A549 (cell line): ENCODE data around the gene CCND1. TPM values are rescaled to one million over a fixed set of nuclear protein-coding genes. Genes with fewer than 3 reads are reported as not detected.

Experiments used
- ATAC-seq, 2 experiments: fragments of 200-7000 bp in 1 of 2; fragments of >200 bp in 1 of 2; cut with Nextera tagmentation in 1 of 2; cut with Tn5 transposase in 1 of 2; 3 replicates each; pipeline versions ENCODE4 v1.8.0 to v1.9.1; 2018 to 2020; ENCODE audit warnings: mild to moderate bottlenecking in 1 of 2, moderate library complexity in 1 of 2
- CTCF ChIA-PET: fragments of 300-600 bp; sonication (Branson Sonifier 250); formaldehyde crosslinking; extraction: SDS; loops from one replicate; lab custom pipeline; 2021; ENCODE audit warnings: antibody characterized with exemption, inconsistent platforms; lab: Yijun Ruan, JAX
- POLR2A ChIA-PET: fragments of 350-600 bp; formaldehyde crosslinking; extraction: SDS; loops from one replicate; lab custom pipeline; 2021; ENCODE audit warnings: antibody characterized with exemption, inconsistent platforms; lab: Yijun Ruan, JAX
- DNase-seq, 2 experiments: peaks; one replicate each; pipeline versions ENCODE4 v3.0.0 to v3.0.0-alpha.2; 2011 to 2016; ENCODE audit warnings: low read depth in 1 of 2, low spot score in 1 of 2
- FAIRE-seq: peaks from 2 replicates; lab custom pipeline; 2011; peaks lifted over from hg19 to GRCh38; lab: Jason Lieb, UNC
- H3K27ac ChIP-seq, 2 experiments: fragments of >200 bp; sonication (Bioruptor Twin); formaldehyde crosslinking; 3 replicates each; pipeline ENCODE4 v1.5.1; 2016 to 2017
- H3K4me1 ChIP-seq: fragments of >200 bp; sonication (Bioruptor Twin); formaldehyde crosslinking; 3 replicates; pipeline ENCODE4 v1.6.1; 2016
- H3K4me2 ChIP-seq: fragments of >200 bp; sonication (Bioruptor Twin); formaldehyde crosslinking; 3 replicates; pipeline ENCODE4 v1.6.1; 2016
- H3K4me3 ChIP-seq: fragments of >200 bp; sonication (Bioruptor Twin); formaldehyde crosslinking; 3 replicates; pipeline ENCODE4 v1.5.1; 2016
- H3K9me3 ChIP-seq: fragments of >200 bp; sonication (Bioruptor Twin); formaldehyde crosslinking; 3 replicates; pipeline ENCODE4 v1.6.1; 2016
- CEBPB ChIP-seq, 2 experiments: fragments of >200 bp in 1 of 2; sonication (Bioruptor Twin) in 1 of 2; formaldehyde crosslinking in 1 of 2; IDR thresholded peaks; 2 replicates each; pipeline ENCODE4 v1.6.1; 2012 to 2016
- CHD2 ChIP-seq: fragments of 150-350 bp; IDR thresholded peaks from 2 replicates; pipeline ENCODE4 v1.6.1; 2014; ENCODE audit warnings: low read length; ENCODE audit not compliant: partially characterized antibody
- EHMT2 ChIP-seq: fragments of 200-600 bp; sonication (generic); IDR thresholded peaks from 2 replicates; pipeline ENCODE4 v1.6.1; 2016; ENCODE audit warnings: antibody characterized with exemption, low read depth, mild to moderate bottlenecking, moderate library complexity
- FOSL2 ChIP-seq, 2 experiments: fragments of 450-650 bp in 1 of 2; fragments of >200 bp in 1 of 2; sonication (Bioruptor Twin) in 1 of 2; formaldehyde crosslinking; IDR thresholded peaks; 2 replicates each; pipeline versions ENCODE4 v1.5.0 to v1.6.1; 2016 to 2020; ENCODE audit warnings: mild to moderate bottlenecking in 1 of 2, moderate library complexity in 1 of 2
- MAX ChIP-seq: IDR thresholded peaks from 2 replicates; pipeline ENCODE4 v1.6.1; 2012
- MYC ChIP-seq: IDR thresholded peaks from 2 replicates; pipeline ENCODE4 v1.6.1; 2012; ENCODE audit warnings: mild to moderate bottlenecking, inconsistent platforms, low read length, improper control_type of control experiment, borderline replicate concordance
- NFE2L2 ChIP-seq: fragments of 150-350 bp; conservative IDR thresholded peaks from 2 replicates; pipeline ENCODE4 v1.6.1; 2014; ENCODE audit warnings: low read length
- NPAS2 ChIP-seq: fragments of 250-450 bp; sonication (Bioruptor Pico); IDR thresholded peaks from 2 replicates; pipeline ENCODE4 v1.8.0; 2022; ENCODE audit warnings: mild to moderate bottlenecking, moderate library complexity, borderline replicate concordance
- POLR2A ChIP-seq: IDR thresholded peaks from 2 replicates; pipeline ENCODE4 v1.6.1; 2012; ENCODE audit warnings: mild to moderate bottlenecking, low read length
- POLR2AphosphoS2 ChIP-seq: conservative IDR thresholded peaks from 2 replicates; pipeline ENCODE4 v1.6.1; 2012; ENCODE audit warnings: low read length, improper control_type of control experiment, inconsistent platforms
- RAD21 ChIP-seq, 2 experiments: fragments of >200 bp in 1 of 2; sonication (Bioruptor Twin) in 1 of 2; formaldehyde crosslinking in 1 of 2; IDR thresholded peaks in 1 of 2; conservative IDR thresholded peaks in 1 of 2; 2 replicates in 1 of 2; 3 replicates in 1 of 2; pipeline ENCODE4 v1.6.1; 2012 to 2018; ENCODE audit warnings: inconsistent platforms in 1 of 2
- TP53 ChIP-seq: fragments of 250-450 bp; sonication (Bioruptor Pico); IDR thresholded peaks from 2 replicates; pipeline ENCODE4 v1.5.0; 2021; ENCODE audit warnings: mild to moderate bottlenecking, moderate library complexity
- USF2 ChIP-seq: fragments of 450-650 bp; IDR thresholded peaks from 2 replicates; pipeline ENCODE4 v1.6.1; 2014; ENCODE audit warnings: antibody characterized with exemption
- WGBS: methylation state at CpG from one replicate; pipeline ENCODE4 v1.1.6; 2017; ENCODE audit errors: missing lambda C conversion rate; 5-methylcytosine and 5-hydroxymethylcytosine counted together
- polyA plus RNA-seq, 4 experiments: library from polyadenylated mRNA; depleted of rRNA in 3 of 4; stranded (reverse); fragments of >200 nt; fragmentation: RNase III in 1 of 4; extraction: RNeasy Plus Mini Kit Qiagen cat#74134 plus additional on column Dnase treatment in 1 of 4; gene quantifications; 2 replicates in 3 of 4; 3 replicates in 1 of 4; pipeline ENCODE4 v1.2.3, GENCODE V29; 2011 to 2017
- TF ChIP-seq, protein P1 (sequence below): fragments of 250-450 bp; sonication (Bioruptor Pico); IDR thresholded peaks from 2 replicates; pipeline ENCODE4 v1.5.0; 2021; ENCODE audit warnings: mild to moderate bottlenecking, moderate library complexity, borderline replicate concordance
- TF ChIP-seq, protein P2 (sequence below): fragments of 150-350 bp; IDR thresholded peaks from 2 replicates; pipeline ENCODE4 v1.6.1; 2014; ENCODE audit warnings: low read depth, mild to moderate bottlenecking, low read length

CCND1 gene
- polyA plus RNA-seq, 2 of the 4 experiments (the other 2 are of a cell fraction) = 131 to 136 TPM

DNA sequence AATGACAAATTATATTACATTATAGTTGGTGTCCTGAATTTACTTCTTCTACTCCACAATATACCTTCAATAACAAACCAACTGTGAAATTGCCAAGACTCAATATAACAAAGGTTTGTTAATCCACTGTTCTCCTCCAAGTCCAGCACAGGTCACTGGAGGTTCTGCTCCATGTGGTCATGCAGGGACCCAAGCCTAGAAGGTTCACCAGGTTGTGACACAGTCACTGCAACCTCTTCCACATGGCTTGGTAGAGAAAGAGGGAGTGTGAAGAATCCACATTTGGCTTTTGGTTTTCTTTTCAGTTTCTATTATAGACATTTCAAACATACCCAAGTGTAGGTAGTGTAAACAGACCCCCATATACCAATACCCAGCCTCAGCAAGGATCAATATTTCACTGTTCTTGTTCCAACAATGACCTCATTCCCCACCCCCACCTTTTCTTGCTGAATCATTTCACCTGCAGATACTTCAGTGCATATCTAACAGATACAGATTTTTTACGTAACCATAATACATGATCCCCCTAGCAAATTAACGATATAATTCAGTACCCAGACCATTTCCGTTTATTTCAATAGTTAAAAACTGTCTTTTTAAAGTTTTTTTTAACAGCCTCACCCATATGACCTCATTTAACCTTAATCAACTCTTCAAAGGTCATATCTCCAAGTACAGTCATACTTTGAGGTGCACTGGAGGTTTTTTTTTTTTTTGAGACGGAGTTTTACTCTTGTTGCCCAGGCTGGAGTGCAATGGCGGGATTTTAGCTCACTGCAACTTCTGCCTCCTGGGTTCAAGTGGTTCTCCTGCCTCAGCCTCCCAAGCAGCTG is 48.7 kb downstream of the CCND1 start (continued):
- no peak for TF ChIP-seq RAD21 (conservative IDR thresholded peaks at IDR 0.05 in 1 of 2, IDR thresholded peaks at IDR 0.05 in 1 of 2)
- no peak for TF ChIP-seq FOSL2 (IDR thresholded peaks at IDR 0.05)
- TF ChIP-seq FOSL2 (CRISPR knock-in tag; IDR thresholded peaks at IDR 0.05) = no peak
- TF ChIP-seq TP53 (CRISPR knock-in tag) = no peak
- TF ChIP-seq CHD2 = no peak
- no peak for TF ChIP-seq USF2
- no peak for TF ChIP-seq MAX

GRCh38 chr11:69691463-69691862 is 50.5 kb downstream of the CCND1 start:
- H3K27ac ChIP-seq = peak overlapping the region; percentile 28 to 46; a peak in 1 of 6 replicates
- H3K4me1 ChIP-seq = peaks cover 19% of the 10 kb centered on the region; the same call in 2 of the 3 replicates
- ChIA-PET POLR2A (no interaction called here), CTCF (interaction anchor here (0.7 to 3.1 kb wide), 10 partner anchors 12 to 629 kb away, joined by 3 to 10 read pairs (median 4); no protein-coding TSS in a partner anchor)
- TF ChIP-seq POLR2AphosphoS2 (no peak), MYC (no peak), CEBPB (IDR thresholded peaks at IDR 0.05) (peak; percentile 14 to 24; a peak in 2 of 4 replicates), EHMT2 (no peak), POLR2A (no peak)
- TF ChIP-seq, protein P1, sequence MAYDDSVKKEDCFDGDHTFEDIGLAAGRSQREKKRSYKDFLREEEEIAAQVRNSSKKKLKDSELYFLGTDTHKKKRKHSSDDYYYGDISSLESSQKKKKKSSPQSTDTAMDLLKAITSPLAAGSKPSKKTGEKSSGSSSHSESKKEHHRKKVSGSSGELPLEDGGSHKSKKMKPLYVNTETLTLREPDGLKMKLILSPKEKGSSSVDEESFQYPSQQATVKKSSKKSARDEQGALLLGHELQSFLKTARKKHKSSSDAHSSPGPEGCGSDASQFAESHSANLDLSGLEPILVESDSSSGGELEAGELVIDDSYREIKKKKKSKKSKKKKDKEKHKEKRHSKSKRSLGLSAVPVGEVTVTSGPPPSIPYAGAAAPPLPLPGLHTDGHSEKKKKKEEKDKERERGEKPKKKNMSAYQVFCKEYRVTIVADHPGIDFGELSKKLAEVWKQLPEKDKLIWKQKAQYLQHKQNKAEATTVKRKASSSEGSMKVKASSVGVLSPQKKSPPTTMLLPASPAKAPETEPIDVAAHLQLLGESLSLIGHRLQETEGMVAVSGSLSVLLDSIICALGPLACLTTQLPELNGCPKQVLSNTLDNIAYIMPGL (CRISPR knock-in tag) = no peak
- FAIRE-seq = no peak
- DNase-seq = peak in 1 of 2 experiments; percentile 49
- WGBS = 84% methylated on average over 2 of the region's 2 CpGs
- H3K4me2 ChIP-seq = no peak overlapping the region
- ATAC-seq = no peak
- H3K4me3 ChIP-seq = no peak overlapping the region
- H3K9me3 ChIP-seq = peaks cover 9% of the 10 kb centered on the region; the same call in 1 of the 3 replicates

DNA sequence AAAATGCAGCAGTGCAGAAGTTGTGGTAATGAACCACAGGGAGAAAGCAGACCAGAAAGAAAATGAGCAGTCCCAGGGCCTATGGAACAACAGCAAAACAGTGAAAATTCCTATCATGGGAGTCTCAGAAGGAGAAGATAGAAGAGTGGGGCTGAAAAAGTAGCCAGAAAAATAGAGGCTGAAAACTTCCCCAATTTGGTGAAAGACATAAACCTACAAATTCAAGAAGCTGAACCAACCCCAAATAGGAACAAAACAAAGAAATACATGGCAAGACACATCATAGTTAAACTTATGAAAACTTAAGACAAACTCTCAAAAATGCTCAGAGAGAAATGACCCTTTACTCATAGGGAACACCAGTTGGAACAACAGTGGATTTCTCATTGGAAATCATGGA is 51.5 kb downstream of the CCND1 start:
- ATAC-seq (no peak), FAIRE-seq (no peak), DNase-seq (no peak)
- Histone ChIP-seq H3K4me3 (no peak overlapping the region), H3K27ac (no peak overlapping the region; a peak in 1 of 6 replicates), H3K4me1 (peaks cover 19% of the 10 kb centered on the region; the same call in 2 of the 3 replicates), H3K4me2 (no peak overlapping the region), H3K9me3 (peaks cover 9% of the 10 kb centered on the region; the same call in 1 of the 3 replicates)
- ChIA-PET POLR2A (no interaction called here), CTCF (interaction anchor here (0.6 to 3.1 kb wide), 4 partner anchors 9 to 503 kb away, joined by 3 to 10 read pairs (median 4); no protein-coding TSS in a partner anchor)
- TF ChIP-seq NFE2L2 (no peak), MAX (no peak), NPAS2 (CRISPR knock-in tag) (no peak), MYC (no peak)
- TF ChIP-seq, protein P2, sequence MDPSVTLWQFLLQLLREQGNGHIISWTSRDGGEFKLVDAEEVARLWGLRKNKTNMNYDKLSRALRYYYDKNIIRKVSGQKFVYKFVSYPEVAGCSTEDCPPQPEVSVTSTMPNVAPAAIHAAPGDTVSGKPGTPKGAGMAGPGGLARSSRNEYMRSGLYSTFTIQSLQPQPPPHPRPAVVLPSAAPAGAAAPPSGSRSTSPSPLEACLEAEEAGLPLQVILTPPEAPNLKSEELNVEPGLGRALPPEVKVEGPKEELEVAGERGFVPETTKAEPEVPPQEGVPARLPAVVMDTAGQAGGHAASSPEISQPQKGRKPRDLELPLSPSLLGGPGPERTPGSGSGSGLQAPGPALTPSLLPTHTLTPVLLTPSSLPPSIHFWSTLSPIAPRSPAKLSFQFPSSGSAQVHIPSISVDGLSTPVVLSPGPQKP = no peak
